Measurements from ENCODE around the gene AFAP1.

GRCh38 chr4:7976634-7977033 lies 37.0 kb upstream of the AFAP1 start:
- no peak for TF ChIP-seq SUZ12 (IDR thresholded peaks at IDR 0.05; ENCODE audit: extremely low read depth, insufficient read depth, insufficient read length)
- TF ChIP-seq YY1 (IDR thresholded peaks at IDR 0.05; ENCODE audit: insufficient read depth, insufficient read length), result no peak
